Astrocyte (in vitro differentiated cells and primary cell): Measurements from ENCODE around the gene PKP4.

Source experiments
- EZH2 ChIP-seq: IDR thresholded peaks from 2 replicates; pipeline ENCODE4 v1.6.1; 2012; ENCODE audit warnings: mild to moderate bottlenecking, low read length, inconsistent platforms; ENCODE audit not compliant: insufficient read depth
- TF ChIP-seq, protein P1 (sequence below): IDR thresholded peaks from 2 replicates; pipeline ENCODE4 v1.5.1; 2011; ENCODE audit warnings: low read depth, mild to moderate bottlenecking, inconsistent platforms, low read length, moderate library complexity; ENCODE audit not compliant: insufficient read depth

DNA sequence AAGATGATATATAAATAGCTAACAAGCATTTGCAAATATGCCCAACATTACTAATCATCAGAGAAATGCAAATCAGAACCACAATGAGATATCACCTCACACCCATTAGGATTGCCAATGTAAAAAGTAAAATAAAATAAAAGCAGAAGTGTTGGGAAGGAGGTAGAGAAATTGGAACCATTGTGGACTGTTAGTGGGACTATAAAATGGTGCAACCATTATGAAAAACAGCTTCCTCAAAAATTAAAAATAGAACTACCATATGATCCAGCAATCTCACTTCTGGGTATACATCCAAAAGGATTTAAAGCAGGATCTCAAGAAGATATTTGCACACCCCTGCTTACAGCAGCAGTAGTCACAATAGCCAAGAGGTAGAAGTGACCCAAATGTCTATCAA, 238.6 kb downstream of the PKP4 start:
- TF ChIP-seq, protein P1, sequence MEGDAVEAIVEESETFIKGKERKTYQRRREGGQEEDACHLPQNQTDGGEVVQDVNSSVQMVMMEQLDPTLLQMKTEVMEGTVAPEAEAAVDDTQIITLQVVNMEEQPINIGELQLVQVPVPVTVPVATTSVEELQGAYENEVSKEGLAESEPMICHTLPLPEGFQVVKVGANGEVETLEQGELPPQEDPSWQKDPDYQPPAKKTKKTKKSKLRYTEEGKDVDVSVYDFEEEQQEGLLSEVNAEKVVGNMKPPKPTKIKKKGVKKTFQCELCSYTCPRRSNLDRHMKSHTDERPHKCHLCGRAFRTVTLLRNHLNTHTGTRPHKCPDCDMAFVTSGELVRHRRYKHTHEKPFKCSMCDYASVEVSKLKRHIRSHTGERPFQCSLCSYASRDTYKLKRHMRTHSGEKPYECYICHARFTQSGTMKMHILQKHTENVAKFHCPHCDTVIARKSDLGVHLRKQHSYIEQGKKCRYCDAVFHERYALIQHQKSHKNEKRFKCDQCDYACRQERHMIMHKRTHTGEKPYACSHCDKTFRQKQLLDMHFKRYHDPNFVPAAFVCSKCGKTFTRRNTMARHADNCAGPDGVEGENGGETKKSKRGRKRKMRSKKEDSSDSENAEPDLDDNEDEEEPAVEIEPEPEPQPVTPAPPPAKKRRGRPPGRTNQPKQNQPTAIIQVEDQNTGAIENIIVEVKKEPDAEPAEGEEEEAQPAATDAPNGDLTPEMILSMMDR = no peak
- no peak for TF ChIP-seq EZH2
